Right ventricle myocardium superior (tissue), 1 donor: Measurements from ENCODE around the gene ANKRD55. TPM values are rescaled to one million over a fixed set of nuclear protein-coding genes. Genes with fewer than 3 reads are reported as not detected.
"Not testable (repeated sequence)": the region's sequence is repeated elsewhere in the genome, so short reads cannot be mapped to it uniquely, and the experiment has no call there.

ENCODE experiments used
- ATAC-seq: fragments of 200-7000 bp; cut with Tn5 transposase; one replicate; pipeline ENCODE4 v1.9.1; 2020; ENCODE audit warnings: mild to moderate bottlenecking; ENCODE audit not compliant: poor library complexity
- DNase-seq: peaks from one replicate; pipeline ENCODE4 v3.0.0-alpha.2; 2020
- intact Hi-C: fragments of 100-400 bp; cut with DNase I; formaldehyde crosslinking; loops from one replicate; pipeline ENCODE4 v1.11.2; 2022
- long read RNA-seq: library from polyadenylated mRNA; unstranded; transcript quantifications from one replicate; pipeline ENCODE4 v2.0.0, GENCODE V29; 2021
- total RNA-seq: library from RNA; stranded (reverse); fragmentation: NEBNext Ultra II Directional; extraction: Animal tissue kit (Norgen Biotek cat#: 25700); gene quantifications from one replicate; pipeline ENCODE4 v1.2.1, GENCODE V29; 2021
- donor health status: DM: no; HTN: yes; CAD: no; lungs with severe emphysema.

The ANKRD55 gene
- not detected for total RNA-seq
- long read RNA-seq, result 0 reads

DNA sequence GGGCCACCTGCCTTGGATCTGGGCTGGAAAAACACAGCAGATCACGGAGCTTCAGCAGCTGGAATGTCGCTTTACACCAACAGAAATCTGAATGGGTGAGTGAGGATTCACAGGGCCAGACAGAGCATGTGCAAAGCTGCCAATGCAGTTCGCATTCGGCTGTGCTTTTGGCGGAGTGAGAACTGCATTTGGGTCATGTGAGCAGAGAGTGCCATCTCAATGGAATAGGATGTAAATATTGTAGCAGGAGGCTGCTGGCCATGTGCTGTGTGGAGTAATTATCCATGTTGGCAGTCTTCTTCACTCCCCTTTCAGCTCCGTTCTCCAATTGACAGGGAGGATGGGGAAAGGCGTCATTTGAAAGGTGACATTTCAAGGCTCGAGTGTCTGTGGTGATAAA lies at the start of gene ANKRD55:
Gene ANKRD55, minus strand, starts transcription at position 101 of the 400 bp plus-strand sequence. CDS start 417 bp downstream, outside the sequence.
- intact Hi-C loops, result no loop called here
- ATAC-seq (no peak), DNase-seq (no peak)

DNA sequence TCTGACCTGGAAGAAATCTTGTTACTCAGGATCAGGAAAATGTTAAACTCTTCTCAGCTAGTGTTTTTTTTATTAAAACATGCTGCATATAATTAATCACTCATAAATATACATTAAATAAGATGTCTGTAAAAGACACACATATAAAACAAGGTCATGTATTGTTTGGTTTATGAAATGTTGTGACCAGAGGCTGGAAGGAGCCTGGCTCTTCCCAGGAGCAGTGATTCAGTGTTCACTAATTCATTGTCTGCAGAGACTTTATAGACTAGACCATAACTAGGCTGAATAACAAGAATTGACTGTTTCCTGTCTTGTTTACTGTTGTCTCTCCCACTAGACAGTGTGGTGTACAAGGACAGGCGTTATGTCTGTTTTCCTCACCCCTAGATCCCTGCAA lies 49.1 kb upstream of the ANKRD55 start:
- DNase-seq, result no peak
- ATAC-seq, result no peak
- intact Hi-C loops, result no loop called here

- no peak for ATAC-seq
- no peak for DNase-seq
- intact Hi-C loops, result no loop called here
Measured at GRCh38 chr5:56281489-56282165, 48.5 kb upstream of the ANKRD55 start.

- ATAC-seq (no peak), DNase-seq (no peak)
- intact Hi-C loops, result no loop called here
Measured at GRCh38 chr5:56279979-56280378, 46.8 kb upstream of the ANKRD55 start.

DNA sequence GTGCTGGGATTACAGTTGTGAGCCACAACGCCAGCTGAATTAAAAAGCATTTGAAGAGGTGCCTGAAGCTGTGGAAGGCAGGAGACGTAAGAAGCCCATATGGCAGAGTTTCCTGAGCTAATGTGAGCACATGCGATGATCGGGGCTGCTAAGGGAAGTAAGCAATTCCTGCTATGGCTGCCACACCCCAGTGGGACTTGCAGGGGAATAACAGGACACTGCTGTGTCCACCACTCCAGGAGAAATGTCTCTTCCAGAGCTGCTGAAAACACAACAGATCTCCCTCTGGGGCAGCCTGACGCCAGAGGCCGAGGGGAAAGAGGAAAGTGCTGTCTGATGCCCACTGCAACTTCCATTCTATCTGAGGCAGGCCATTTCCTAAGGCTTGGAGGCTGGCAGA lies 46.2 kb upstream of the ANKRD55 start:
- intact Hi-C loops, result no loop called here

GRCh38 chr5:56278335-56278753 lies 45.2 kb upstream of the ANKRD55 start:
- intact Hi-C loops, result no loop called here
- DNase-seq (no peak), ATAC-seq (no peak)

More for the DNA sequence above, 46.2 kb upstream of the ANKRD55 start:
- DNase-seq (no peak), ATAC-seq (peak; percentile 51)

DNA sequence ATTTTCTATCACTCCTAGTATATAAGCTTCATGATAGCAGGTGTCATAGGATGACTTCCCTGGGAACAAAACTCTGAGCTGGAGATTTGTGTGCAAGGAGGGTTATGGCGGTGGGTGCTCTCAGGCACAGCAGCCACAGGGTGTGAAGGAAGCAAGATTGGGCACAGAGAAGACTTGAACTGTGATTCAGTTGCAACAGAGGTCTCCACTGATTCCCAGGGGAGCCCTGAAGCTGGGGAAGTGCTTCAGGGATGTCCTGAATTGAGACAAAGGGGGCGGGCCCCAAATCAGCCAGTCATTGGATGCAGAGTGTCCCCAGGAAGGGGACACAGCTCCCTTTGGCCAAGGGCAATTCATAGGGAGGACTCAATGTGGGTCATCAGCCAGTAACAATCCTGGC lies 44.4 kb upstream of the ANKRD55 start:
- intact Hi-C loops, result no loop called here
- no peak for ATAC-seq
- DNase-seq, result no peak

- no peak for DNase-seq
- intact Hi-C loops, result no loop called here
- ATAC-seq, result no peak
Measured at GRCh38 chr5:56273376-56273955, 40.3 kb upstream of the ANKRD55 start.

DNA sequence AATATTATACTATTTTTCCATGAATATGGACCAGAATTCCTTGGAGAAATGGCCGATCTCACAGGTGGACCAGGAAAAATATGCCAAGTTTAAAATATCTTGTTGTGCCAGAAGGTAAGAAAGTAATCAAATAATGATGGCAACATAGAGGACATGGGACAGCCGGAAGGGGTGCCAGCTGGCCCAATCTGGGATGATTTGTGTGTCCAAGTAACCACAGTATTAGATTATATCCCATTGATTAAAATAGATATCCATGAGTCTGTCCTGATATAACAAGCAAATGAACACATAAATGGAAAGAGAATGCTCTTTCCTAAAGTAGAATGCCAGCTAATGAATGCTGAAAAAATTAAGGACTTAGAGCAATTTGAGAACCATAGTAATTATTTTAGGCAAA lies 39.6 kb upstream of the ANKRD55 start:
- ATAC-seq (no peak), DNase-seq (no peak)
- intact Hi-C loops, result no loop called here

DNA sequence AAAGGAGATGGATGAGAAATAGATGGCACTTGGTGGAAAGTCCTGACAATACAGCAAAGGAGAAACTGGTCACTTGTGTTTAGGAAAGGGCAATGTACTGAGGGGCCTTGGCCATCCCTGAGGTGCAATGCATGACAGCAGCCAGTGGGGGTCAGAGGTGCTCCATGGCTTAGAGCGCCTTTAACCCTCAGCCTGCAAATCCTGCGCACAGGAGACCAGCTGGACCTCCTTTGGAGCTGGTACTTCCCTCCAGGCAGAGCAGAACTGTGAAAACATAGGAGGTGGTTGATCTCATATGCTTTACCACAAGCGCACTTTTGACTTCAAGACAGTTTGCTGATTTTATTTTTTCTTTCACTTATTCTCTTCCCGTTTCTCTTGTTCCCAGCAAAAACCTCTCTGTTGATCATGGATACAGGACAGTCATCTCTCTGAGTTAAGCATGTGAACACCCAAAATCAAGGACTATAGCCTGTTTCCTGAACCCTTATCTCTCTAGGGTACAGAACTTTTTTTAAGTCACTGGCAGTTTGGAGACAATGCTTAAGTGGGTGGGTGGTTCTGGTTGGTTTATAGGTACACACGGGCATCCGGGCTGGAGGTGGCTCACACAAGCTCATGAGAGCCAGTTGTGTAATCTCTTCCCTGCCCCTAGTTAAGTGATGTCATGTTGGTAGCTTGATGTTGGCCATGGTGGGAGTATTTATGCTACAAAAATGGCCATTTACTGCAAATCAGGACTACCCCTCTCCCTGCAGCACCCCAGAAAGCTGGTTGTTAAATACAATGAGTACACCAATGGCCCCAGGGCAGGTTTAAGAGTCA lies 37.6 kb upstream of the ANKRD55 start:
- ATAC-seq, result peak; percentile 99
- intact Hi-C loops, result loop anchor here (1.0 kb wide), 1 partner anchor 568 kb away; no protein-coding TSS in a partner anchor
- DNase-seq, result peak; percentile 83

DNA sequence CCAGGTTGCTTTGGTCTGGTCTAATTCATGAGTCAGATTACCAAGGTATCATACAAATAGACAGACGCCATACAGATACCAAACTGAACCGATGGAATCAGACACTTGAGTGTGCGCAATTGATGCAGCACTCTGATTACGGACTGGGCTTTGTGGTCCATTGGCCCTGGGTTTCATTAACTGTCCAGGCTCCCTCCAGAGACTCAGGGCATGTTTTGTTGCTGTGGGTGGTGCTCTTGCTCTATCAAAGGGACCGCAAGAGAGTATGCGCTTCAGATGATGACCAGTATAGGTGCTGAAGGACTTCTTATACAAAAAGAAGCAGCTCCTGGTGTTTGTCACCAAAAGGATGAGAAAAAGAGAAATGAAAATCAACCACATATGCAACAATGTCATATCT lies 36.9 kb upstream of the ANKRD55 start:
- ATAC-seq (peak; percentile 55), DNase-seq (no peak)

GRCh38 chr5:56269216-56269927 lies 36.2 kb upstream of the ANKRD55 start:
- ATAC-seq, result peak; percentile 78
- intact Hi-C loops, result no loop called here
- no peak for DNase-seq

More for the DNA sequence above, 36.9 kb upstream of the ANKRD55 start:
- intact Hi-C loops, result loop anchor here (1.0 kb wide), 1 partner anchor 568 kb away; no protein-coding TSS in a partner anchor

DNA sequence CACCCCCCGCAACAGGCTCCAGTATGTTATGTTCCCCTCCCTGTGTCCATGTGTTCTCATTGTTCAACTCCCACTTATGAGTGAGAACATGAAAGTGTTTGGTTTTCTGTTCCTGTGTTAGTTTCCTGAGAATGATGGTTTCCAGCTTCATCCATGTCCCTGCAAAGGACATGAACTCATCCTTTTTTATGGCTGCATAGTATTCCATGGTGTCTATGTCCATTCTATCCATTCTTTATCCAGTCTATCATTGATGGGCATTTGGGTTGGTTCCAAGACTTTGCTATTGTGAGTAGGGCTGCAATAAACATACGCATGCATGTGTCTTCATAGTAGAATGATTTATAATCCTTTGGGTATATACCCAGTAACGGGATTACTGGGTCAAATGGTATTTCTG lies 35.6 kb upstream of the ANKRD55 start:
- DNase-seq, ATAC-seq, intact Hi-C loops: not testable (repeated sequence)

GRCh38 chr5:56267856-56268255 lies 34.7 kb upstream of the ANKRD55 start:
- no peak for DNase-seq
- intact Hi-C loops, result no loop called here

GRCh38 chr5:56264417-56265025 lies 31.4 kb upstream of the ANKRD55 start:
- intact Hi-C loops, result no loop called here
- ATAC-seq, result peak; percentile 70
- DNase-seq, result no peak

More at GRCh38 chr5:56267856-56268255, 34.7 kb upstream of the ANKRD55 start:
- no peak for ATAC-seq

GRCh38 chr5:56262279-56262678 lies 29.1 kb upstream of the ANKRD55 start:
- DNase-seq, result no peak
- intact Hi-C loops, result no loop called here
- ATAC-seq, result no peak

DNA sequence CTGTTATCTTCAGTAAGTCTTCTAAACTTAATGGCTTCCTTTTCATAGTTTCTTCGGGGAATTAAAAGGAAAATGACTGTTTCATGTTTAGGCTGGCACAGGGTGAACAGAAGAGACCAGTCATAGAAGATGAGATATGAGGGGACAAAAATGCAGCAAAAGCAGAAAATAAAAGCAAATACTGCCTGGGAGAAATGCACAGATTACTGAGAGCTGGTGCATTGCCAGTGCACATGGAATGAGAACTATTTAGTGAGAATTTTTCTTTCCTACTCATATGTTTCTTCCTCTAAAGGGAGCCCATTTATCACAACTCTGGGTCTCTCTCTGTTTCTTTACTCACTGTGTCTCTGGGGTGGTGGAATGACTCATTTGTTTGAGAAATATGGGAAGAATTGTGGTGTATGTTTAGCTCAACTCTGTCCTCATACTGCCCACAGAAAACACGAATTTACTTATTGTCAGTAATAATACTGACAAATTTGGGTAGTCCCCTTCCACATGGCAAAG lies 25.9 kb upstream of the ANKRD55 start:
- intact Hi-C loops, result no loop called here

More for the DNA sequence above, 25.9 kb upstream of the ANKRD55 start:
- peak; percentile 77 for ATAC-seq
- no peak for DNase-seq
